SK-N-MC (cell line): ENCODE measurements around the gene CEBPZOS.

Source experiments
- EZH2 ChIP-seq: fragments of 200-600 bp; sonication (generic); IDR thresholded peaks from one replicate; pipeline ENCODE4 v1.6.1; 2017; ENCODE audit warnings: antibody characterized with exemption
- FOXP2 ChIP-seq: optimal IDR thresholded peaks from 2 replicates; pipeline ENCODE3; 2011; ENCODE audit warnings: mild to moderate bottlenecking, moderate library complexity; ENCODE audit not compliant: insufficient read depth; ENCODE audit errors: extremely low read length, control extremely low read depth
- POLR2AphosphoS5 ChIP-seq: IDR thresholded peaks from 2 replicates; pipeline ENCODE4 v1.6.1; 2012; ENCODE audit warnings: mild to moderate bottlenecking, low read depth, low read length, borderline replicate concordance

- TF ChIP-seq EZH2 (no peak), POLR2AphosphoS5 (no peak), FOXP2 (no peak)
These were observed 40.0 kb upstream of the CEBPZOS start for GRCh38 chr2:37156071-37156856.
